Naive B cell (primary cell): ENCODE measurements around the gene CABYR. TPM values are rescaled to one million over a fixed set of nuclear protein-coding genes. Genes with fewer than 3 reads are reported as not detected.

Source experiments
- ATAC-seq, 2 donors: fragments of 150-1000 bp; cut with Tn5 transposase; 2 replicates each; pipeline ENCODE4 v1.10.0; 2021; ENCODE audit warnings: low read depth in 2 of 2, mild to moderate bottlenecking in 2 of 2, moderate library complexity in 2 of 2
- DNase-seq: peaks from one replicate; pipeline ENCODE4 v3.0.0; 2022
- H3K27ac Mint-ChIP-seq, 6 donors: one replicate each; pipeline ENCODE4 v1.8.0; 2020 to 2022; ENCODE audit warnings: mild to moderate bottlenecking in 6 of 6, mixed read lengths in 6 of 6, moderate library complexity in 5 of 6, inconsistent platforms in 2 of 6
- H3K27me3 Mint-ChIP-seq, 3 donors: one replicate each; pipeline ENCODE4 v1.8.0; 2021 to 2022; ENCODE audit warnings: mixed read lengths in 3 of 3, mild to moderate bottlenecking in 1 of 3
- H3K36me3 Mint-ChIP-seq, 2 donors: one replicate each; pipeline ENCODE4 v1.8.0; 2020 to 2022; ENCODE audit warnings: mixed read lengths in 2 of 2, inconsistent platforms in 1 of 2, mild to moderate bottlenecking in 1 of 2
- H3K4me1 Mint-ChIP-seq, 3 donors: one replicate each; pipeline ENCODE4 v1.8.0; 2020 to 2022; ENCODE audit warnings: mixed read lengths in 3 of 3, inconsistent platforms in 1 of 3, mild to moderate bottlenecking in 1 of 3, moderate library complexity in 1 of 3
- H3K4me3 Mint-ChIP-seq, 8 donors: one replicate each; pipeline ENCODE4 v1.8.0; 2020 to 2022; ENCODE audit warnings: mild to moderate bottlenecking in 8 of 8, mixed read lengths in 8 of 8, moderate library complexity in 8 of 8, inconsistent platforms in 2 of 8
- H3K9me3 Mint-ChIP-seq, 7 donors: one replicate each; pipeline ENCODE4 v1.8.0; 2020 to 2022; ENCODE audit warnings: mixed read lengths in 7 of 7, mild to moderate bottlenecking in 5 of 7, inconsistent platforms in 2 of 7, moderate library complexity in 1 of 7
- polyA plus RNA-seq, 6 donors: library from polyadenylated mRNA; unstranded; fragments of 300-500 nt; fragmentation: Illumina TruSeq; gene quantifications; one replicate each; pipeline ENCODE4 v1.2.3, GENCODE V29; 2021; ENCODE audit warnings: low read depth in 6 of 6

CABYR gene
- polyA plus RNA-seq, 6 donors from 2014 or later, result 5.4 to 18.1 (median 7.8) TPM

- DNase-seq, result no peak
- H3K27me3 Mint-ChIP-seq, result no peaks in the 10 kb centered on the region
- no peaks in the 10 kb centered on the region for H3K36me3 Mint-ChIP-seq
- no peak overlapping the region for H3K4me3 Mint-ChIP-seq
- H3K9me3 Mint-ChIP-seq, result no peaks in the 10 kb centered on the region
- no peak for ATAC-seq
- peak overlapping the region in 1 of 6 donors; percentile 20 for H3K27ac Mint-ChIP-seq
- no peaks in the 10 kb centered on the region for H3K4me1 Mint-ChIP-seq
These were observed 66.0 kb downstream of the CABYR start for GRCh38 chr18:24204904-24205303.

GRCh38 chr18:24208270-24209035 is 69.6 kb downstream of the CABYR start:
- ATAC-seq, result no peak
- H3K27me3 Mint-ChIP-seq, result no peaks in the 10 kb centered on the region
- no peaks in the 10 kb centered on the region for H3K9me3 Mint-ChIP-seq
- H3K36me3 Mint-ChIP-seq, result no peaks in the 10 kb centered on the region
- H3K27ac Mint-ChIP-seq, result no peak overlapping the region
- no peak for DNase-seq
- no peaks in the 10 kb centered on the region for H3K4me1 Mint-ChIP-seq
- H3K4me3 Mint-ChIP-seq, result no peak overlapping the region

DNA sequence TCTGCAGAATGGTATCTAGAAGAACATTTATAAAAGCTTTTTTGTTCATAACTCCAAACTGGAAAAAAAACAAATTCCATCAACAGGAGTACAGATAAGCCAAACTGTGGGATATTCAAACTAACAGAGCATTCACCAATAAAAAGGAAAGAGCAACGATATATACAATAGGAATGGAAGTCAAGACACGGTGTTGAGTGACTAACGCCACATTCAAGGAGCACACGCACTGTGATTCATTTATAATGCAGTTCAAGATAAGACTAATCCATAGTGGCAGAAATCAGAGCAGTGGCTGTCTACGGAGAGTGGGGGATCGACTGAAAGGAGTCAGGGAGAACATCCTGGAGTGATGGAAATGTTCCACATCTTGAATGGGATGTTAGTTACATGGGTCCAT is 70.7 kb downstream of the CABYR start:
- H3K27me3 Mint-ChIP-seq, result no peaks in the 10 kb centered on the region
- H3K27ac Mint-ChIP-seq, result no peak overlapping the region
- no peaks in the 10 kb centered on the region for H3K9me3 Mint-ChIP-seq
- no peaks in the 10 kb centered on the region for H3K36me3 Mint-ChIP-seq
- ATAC-seq (no peak), DNase-seq (no peak)
- no peaks in the 10 kb centered on the region for H3K4me1 Mint-ChIP-seq
- no peak overlapping the region for H3K4me3 Mint-ChIP-seq

Other genes with a start within 250 kb of the CABYR start
- gene TTC39C, start 124.3 kb upstream of the CABYR start, polyA plus RNA-seq, result 10 to 100 TPM; 20.4 to 34.5 (median 24.3) TPM